IMR-90 (cell line): ENCODE results near the gene SF3B2. TPM values are rescaled to one million over a fixed set of nuclear protein-coding genes. Genes with fewer than 3 reads are reported as not detected.
A peak's percentile ranks its signal among the peaks of the same experiment; 100 is the strongest.

Experiments used
- ATAC-seq: fragments of 200-7000 bp; cut with Tn5 transposase; 2 replicates; pipeline ENCODE4 v1.9.1; 2020; ENCODE audit warnings: low read depth, mild to moderate bottlenecking, moderate library complexity
- BruUV-seq: library from RNA; stranded (reverse); fragments of 400-500 nt; replicated peaks from 2 replicates; lab custom pipeline; 2021; lab: Mats Ljungman, UMichigan
- CTCF ChIA-PET: fragments of 300-600 bp; formaldehyde crosslinking; extraction: SDS; loops from one replicate; lab custom pipeline; 2021; ENCODE audit warnings: antibody characterized with exemption; lab: Yijun Ruan, JAX
- POLR2A ChIA-PET: fragments of 300-600 bp; sonication (Branson Sonifier 250); formaldehyde crosslinking; loops from one replicate; lab custom pipeline; 2022; ENCODE audit warnings: antibody characterized with exemption; ENCODE audit not compliant: unreplicated experiment; lab: Charles Lee
- DNase-seq: peaks from one replicate; pipeline ENCODE4 v3.0.0; 2013
- H2AFZ ChIP-seq: replicated peaks from 2 replicates; pipeline ENCODE3; 2013; ENCODE audit warnings: low read length, mild to moderate bottlenecking; ENCODE audit not compliant: poor library complexity
- H2AK5ac ChIP-seq: 2 replicates; pipeline ENCODE4 v1.6.1; 2013; ENCODE audit warnings: low read depth, low read length, inconsistent platforms
- H2AK9ac ChIP-seq: replicated peaks from 2 replicates; pipeline ENCODE3; 2013; ENCODE audit warnings: mild to moderate bottlenecking, low read depth, low read length, moderate library complexity; ENCODE audit not compliant: poor library complexity
- H2BK120ac ChIP-seq: 2 replicates; pipeline ENCODE4 v1.6.1; 2013; ENCODE audit warnings: low read depth, low read length, inconsistent platforms
- H2BK15ac ChIP-seq: 3 replicates; pipeline ENCODE4 v1.6.1; 2013; ENCODE audit warnings: low read depth, low read length, inconsistent platforms
- H2BK20ac ChIP-seq: 2 replicates; pipeline ENCODE4 v1.6.1; 2013; ENCODE audit warnings: low read depth, mild to moderate bottlenecking, inconsistent platforms, low read length, moderate library complexity
- H2BK5ac ChIP-seq: 2 replicates; pipeline ENCODE4 v1.6.1; 2013; ENCODE audit warnings: mild to moderate bottlenecking, low read depth, low read length, inconsistent platforms; ENCODE audit not compliant: poor library complexity, severe bottlenecking
- H3K14ac ChIP-seq: replicated peaks from 2 replicates; pipeline ENCODE4 v1.6.1; 2013; ENCODE audit warnings: low read depth, low read length, inconsistent platforms
- H3K18ac ChIP-seq: 2 replicates; pipeline ENCODE4 v1.6.1; 2013; ENCODE audit warnings: low read depth, low read length, control low read depth
- H3K23ac ChIP-seq: 2 replicates; pipeline ENCODE4 v1.6.1; 2013; ENCODE audit warnings: low read depth, low read length, inconsistent platforms
- H3K27ac ChIP-seq: 2 replicates; pipeline ENCODE4 v1.5.1; 2013; ENCODE audit warnings: mild to moderate bottlenecking, control low read depth, low read length; ENCODE audit not compliant: insufficient read depth
- H3K27me3 ChIP-seq: 2 replicates; pipeline ENCODE4 v1.6.1; 2013; ENCODE audit warnings: low read length; ENCODE audit not compliant: control insufficient read depth, insufficient read depth
- H3K36me3 ChIP-seq: 2 replicates; pipeline ENCODE4 v1.6.1; 2013; ENCODE audit warnings: low read length, mixed read lengths; ENCODE audit not compliant: control insufficient read depth, insufficient read depth
- H3K4ac ChIP-seq: 2 replicates; pipeline ENCODE4 v1.6.1; 2013; ENCODE audit warnings: low read depth, low read length, inconsistent platforms
- H3K4me1 ChIP-seq: 2 replicates; pipeline ENCODE4 v1.6.1; 2013; ENCODE audit warnings: low read length, mixed read lengths; ENCODE audit not compliant: control insufficient read depth, insufficient read depth
- H3K4me2 ChIP-seq: 2 replicates; pipeline ENCODE4 v1.6.1; 2013; ENCODE audit warnings: low read depth, mild to moderate bottlenecking, control low read depth, low read length, moderate library complexity
- H3K4me3 ChIP-seq: 2 replicates; pipeline ENCODE4 v1.5.1; 2013; ENCODE audit warnings: low read depth, mild to moderate bottlenecking, control low read depth, low read length, moderate library complexity; ENCODE audit not compliant: insufficient read depth
- H3K56ac ChIP-seq: 2 replicates; pipeline ENCODE4 v1.6.1; 2013; ENCODE audit warnings: low read length, inconsistent platforms; ENCODE audit not compliant: insufficient read depth; ENCODE audit errors: extremely low read depth
- H3K79me1 ChIP-seq, 2 experiments: 2 replicates each; pipeline ENCODE4 v1.6.1; 2013; ENCODE audit warnings: low read length in 2 of 2, inconsistent platforms in 1 of 2, low read depth in 1 of 2
- H3K9ac ChIP-seq: 2 replicates; pipeline ENCODE4 v1.6.1; 2013; ENCODE audit warnings: low read depth, low read length, control low read depth
- H3K9me1 ChIP-seq: 2 replicates; pipeline ENCODE4 v1.6.1; 2013; ENCODE audit warnings: low read length, inconsistent platforms; ENCODE audit not compliant: insufficient read depth
- H3K9me3 ChIP-seq: 2 replicates; pipeline ENCODE4 v1.6.1; 2013; ENCODE audit warnings: low read length; ENCODE audit not compliant: control insufficient read depth, insufficient read depth
- H4K20me1 ChIP-seq: 2 replicates; pipeline ENCODE4 v1.6.1; 2013; ENCODE audit warnings: low read length, inconsistent platforms; ENCODE audit not compliant: insufficient read depth
- H4K5ac ChIP-seq: 2 replicates; pipeline ENCODE4 v1.6.1; 2013; ENCODE audit warnings: mild to moderate bottlenecking, low read depth, low read length, control low read depth
- H4K8ac ChIP-seq, 2 experiments: 2 replicates each; pipeline ENCODE4 v1.6.1; 2013; ENCODE audit warnings: low read depth in 2 of 2, low read length in 2 of 2, control low read depth in 1 of 2, inconsistent platforms in 1 of 2
- H4K91ac ChIP-seq: 2 replicates; pipeline ENCODE4 v1.6.1; 2013; ENCODE audit warnings: low read depth, low read length, inconsistent platforms; ENCODE audit not compliant: insufficient read depth
- BHLHE40 ChIP-seq: fragments of 150-350 bp; IDR thresholded peaks from 2 replicates; pipeline ENCODE4 v1.6.1; 2016; ENCODE audit warnings: mild to moderate bottlenecking, low read depth, low read length
- CEBPB ChIP-seq: IDR thresholded peaks from 2 replicates; pipeline ENCODE4 v1.6.1; 2012; ENCODE audit warnings: low read depth, low read length, improper control_type of control experiment
- CHD1 ChIP-seq: IDR thresholded peaks from 2 replicates; pipeline ENCODE4 v1.6.1; 2012; ENCODE audit warnings: low read depth, low read length, improper control_type of control experiment
- FOS ChIP-seq: fragments of 150-350 bp; IDR thresholded peaks from 2 replicates; pipeline ENCODE4 v1.6.1; 2016; ENCODE audit warnings: low read depth, low read length
- MAFK ChIP-seq: IDR thresholded peaks from 2 replicates; pipeline ENCODE4 v1.6.1; 2012; ENCODE audit warnings: low read depth, low read length, improper control_type of control experiment
- MXI1 ChIP-seq: IDR thresholded peaks from 2 replicates; pipeline ENCODE4 v1.6.1; 2012; ENCODE audit warnings: low read depth, mild to moderate bottlenecking, low read length, moderate library complexity, borderline replicate concordance
- NFE2L2 ChIP-seq: fragments of 150-350 bp; IDR thresholded peaks from 2 replicates; pipeline ENCODE4 v1.6.1; 2016; ENCODE audit warnings: low read depth, mild to moderate bottlenecking, low read length
- POLR2A ChIP-seq: IDR thresholded peaks from 2 replicates; pipeline ENCODE4 v1.6.1; 2012; ENCODE audit warnings: mild to moderate bottlenecking, low read depth, low read length
- RAD21 ChIP-seq: IDR thresholded peaks from 2 replicates; pipeline ENCODE4 v1.6.1; 2012; ENCODE audit warnings: low read length, improper control_type of control experiment
- RCOR1 ChIP-seq: IDR thresholded peaks from 2 replicates; pipeline ENCODE4 v1.6.1; 2012; ENCODE audit warnings: mild to moderate bottlenecking, low read length, improper control_type of control experiment; ENCODE audit not compliant: insufficient replicate concordance
- RFX5 ChIP-seq: IDR thresholded peaks from 2 replicates; pipeline ENCODE4 v1.8.0; 2012; ENCODE audit warnings: low read depth, mild to moderate bottlenecking, low read length, moderate library complexity
- SMC3 ChIP-seq: fragments of 150-350 bp; IDR thresholded peaks from 2 replicates; pipeline ENCODE4 v1.6.1; 2016; ENCODE audit warnings: low read depth, mild to moderate bottlenecking, antibody characterized with exemption, low read length, moderate library complexity
- WGBS, 2 experiments: methylation state at CpG; one replicate each; pipeline versions ENCODE4 v1.1.5 to v1.1.7; 2013; ENCODE audit warnings: missing lambda C conversion rate in 2 of 2; ENCODE audit not compliant: insufficient read length in 1 of 2; ENCODE audit errors: extremely low coverage in 2 of 2; 5-methylcytosine and 5-hydroxymethylcytosine counted together
- dilution Hi-C: fragments of 300-500 bp; cut with HindIII; formaldehyde crosslinking; loops from one replicate; pipeline ENCODE4 v1.14.3; 2018; ENCODE audit warnings: low sequenced_read_pairs; ENCODE audit not compliant: unreplicated experiment
- in situ Hi-C: fragments of 300-500 bp; cut with MboI; formaldehyde crosslinking; loops from 3 replicates; pipeline ENCODE4 v1.14.3; 2019; ENCODE audit warnings: low sequenced_read_pairs, inconsistent platforms, mixed read lengths
- intact Hi-C: fragments of 100-400 bp; cut with micrococcal nuclease; formaldehyde crosslinking; loops from 2 replicates; pipeline ENCODE4 v1.10.0; 2022
- polyA plus RNA-seq, 3 experiments: library from polyadenylated mRNA; depleted of rRNA; stranded (reverse); fragments of >200 nt; gene quantifications; 2 replicates each; pipeline ENCODE4 v1.2.3, GENCODE V29; 2012; ENCODE audit warnings: low replicate concordance in 1 of 3
- total RNA-seq: library from RNA; depleted of rRNA; stranded (reverse); fragments of >200 nt; gene quantifications from 2 replicates; pipeline ENCODE4 v1.2.3, GENCODE V29; 2012
- TF ChIP-seq, protein P1 (sequence below): fragments of 150-350 bp; IDR thresholded peaks from 2 replicates; pipeline ENCODE4 v1.6.1; 2016; ENCODE audit warnings: low read depth, mild to moderate bottlenecking, low read length, moderate library complexity, borderline replicate concordance
- TF ChIP-seq, protein P2 (sequence below): conservative IDR thresholded peaks from 2 replicates; pipeline ENCODE4 v1.5.1; 2012; ENCODE audit warnings: mild to moderate bottlenecking, low read depth, low read length, improper control_type of control experiment
- TF ChIP-seq, protein P3 (sequence below): fragments of 150-350 bp; IDR thresholded peaks from 2 replicates; pipeline ENCODE4 v1.6.1; 2017; ENCODE audit warnings: mild to moderate bottlenecking, antibody characterized with exemption, low read length, low read depth

Gene SF3B2
- total and polyA plus RNA-seq, 2 of the 4 experiments (the other 2 are of a cell fraction), result 120 to 122 TPM

DNA sequence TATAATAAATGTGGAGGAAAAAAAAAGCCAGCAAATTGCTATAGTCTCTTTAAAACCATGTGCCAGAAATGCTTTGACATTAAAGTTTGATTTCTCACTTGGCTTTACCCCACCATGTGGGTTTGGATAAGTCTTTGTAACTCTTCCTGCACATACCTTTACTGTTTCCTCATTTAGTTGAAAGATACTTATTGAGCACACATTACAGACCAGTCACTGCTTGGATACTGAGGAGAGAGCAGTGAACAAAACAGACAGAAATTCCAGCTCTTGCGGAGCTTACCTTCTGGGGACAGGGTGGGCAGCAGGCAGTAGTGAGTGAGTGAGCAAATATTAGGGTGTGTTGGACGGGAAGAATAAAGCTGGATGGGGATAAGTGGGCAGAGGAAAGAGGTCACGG, 31.6 kb downstream of the SF3B2 start:
- H2BK120ac ChIP-seq, result no peak overlapping the region
- BruUV-seq, result no TSS peak
- H3K36me3 ChIP-seq, result no peaks in the 10 kb centered on the region
- no peaks in the 10 kb centered on the region for H3K9me3 ChIP-seq
- H4K91ac ChIP-seq, result no peak overlapping the region
- ChIA-PET CTCF (no interaction called here), POLR2A (interaction anchor here (0.6 kb wide), 1 partner anchor 58 kb away, joined by 9 read pairs; no protein-coding TSS in a partner anchor)
- no peak overlapping the region; the same call in 1 of the 2 replicates for H2AK5ac ChIP-seq
- no peak overlapping the region for H2BK15ac ChIP-seq
- H3K79me1 ChIP-seq, result peaks cover 28 to 81% of the 10 kb centered on the region in 2 experiments
- H3K4me1 ChIP-seq, result peaks cover 21% of the 10 kb centered on the region
- no peak; the same call in 1 of the 2 replicates for ATAC-seq
- TF ChIP-seq, protein P1, sequence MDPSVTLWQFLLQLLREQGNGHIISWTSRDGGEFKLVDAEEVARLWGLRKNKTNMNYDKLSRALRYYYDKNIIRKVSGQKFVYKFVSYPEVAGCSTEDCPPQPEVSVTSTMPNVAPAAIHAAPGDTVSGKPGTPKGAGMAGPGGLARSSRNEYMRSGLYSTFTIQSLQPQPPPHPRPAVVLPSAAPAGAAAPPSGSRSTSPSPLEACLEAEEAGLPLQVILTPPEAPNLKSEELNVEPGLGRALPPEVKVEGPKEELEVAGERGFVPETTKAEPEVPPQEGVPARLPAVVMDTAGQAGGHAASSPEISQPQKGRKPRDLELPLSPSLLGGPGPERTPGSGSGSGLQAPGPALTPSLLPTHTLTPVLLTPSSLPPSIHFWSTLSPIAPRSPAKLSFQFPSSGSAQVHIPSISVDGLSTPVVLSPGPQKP, result no peak
- TF ChIP-seq CEBPB, result no peak
- TF ChIP-seq RCOR1, result no peak
- TF ChIP-seq FOS, result no peak
- TF ChIP-seq, protein P2, sequence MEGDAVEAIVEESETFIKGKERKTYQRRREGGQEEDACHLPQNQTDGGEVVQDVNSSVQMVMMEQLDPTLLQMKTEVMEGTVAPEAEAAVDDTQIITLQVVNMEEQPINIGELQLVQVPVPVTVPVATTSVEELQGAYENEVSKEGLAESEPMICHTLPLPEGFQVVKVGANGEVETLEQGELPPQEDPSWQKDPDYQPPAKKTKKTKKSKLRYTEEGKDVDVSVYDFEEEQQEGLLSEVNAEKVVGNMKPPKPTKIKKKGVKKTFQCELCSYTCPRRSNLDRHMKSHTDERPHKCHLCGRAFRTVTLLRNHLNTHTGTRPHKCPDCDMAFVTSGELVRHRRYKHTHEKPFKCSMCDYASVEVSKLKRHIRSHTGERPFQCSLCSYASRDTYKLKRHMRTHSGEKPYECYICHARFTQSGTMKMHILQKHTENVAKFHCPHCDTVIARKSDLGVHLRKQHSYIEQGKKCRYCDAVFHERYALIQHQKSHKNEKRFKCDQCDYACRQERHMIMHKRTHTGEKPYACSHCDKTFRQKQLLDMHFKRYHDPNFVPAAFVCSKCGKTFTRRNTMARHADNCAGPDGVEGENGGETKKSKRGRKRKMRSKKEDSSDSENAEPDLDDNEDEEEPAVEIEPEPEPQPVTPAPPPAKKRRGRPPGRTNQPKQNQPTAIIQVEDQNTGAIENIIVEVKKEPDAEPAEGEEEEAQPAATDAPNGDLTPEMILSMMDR, result no peak
- TF ChIP-seq MXI1, result no peak
- TF ChIP-seq NFE2L2, result no peak
- TF ChIP-seq RAD21, result no peak
- TF ChIP-seq BHLHE40, result no peak
- TF ChIP-seq MAFK, result no peak
- TF ChIP-seq, protein P3, sequence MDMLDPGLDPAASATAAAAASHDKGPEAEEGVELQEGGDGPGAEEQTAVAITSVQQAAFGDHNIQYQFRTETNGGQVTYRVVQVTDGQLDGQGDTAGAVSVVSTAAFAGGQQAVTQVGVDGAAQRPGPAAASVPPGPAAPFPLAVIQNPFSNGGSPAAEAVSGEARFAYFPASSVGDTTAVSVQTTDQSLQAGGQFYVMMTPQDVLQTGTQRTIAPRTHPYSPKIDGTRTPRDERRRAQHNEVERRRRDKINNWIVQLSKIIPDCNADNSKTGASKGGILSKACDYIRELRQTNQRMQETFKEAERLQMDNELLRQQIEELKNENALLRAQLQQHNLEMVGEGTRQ, result no peak
- no peak for TF ChIP-seq CHD1
- no peak for TF ChIP-seq SMC3
- no peak for TF ChIP-seq POLR2A
- TF ChIP-seq RFX5, result no peak
- H3K4ac ChIP-seq, result 0 out of 2 replicates have a peak overlapping the region, but pooled peaks have one; percentile 42
- no peak overlapping the region for H2BK20ac ChIP-seq
- no peaks in the 10 kb centered on the region for H3K27me3 ChIP-seq
- H3K4me3 ChIP-seq, result no peak overlapping the region
- peak overlapping the region; percentile 40; the same call in 1 of the 2 replicates for H3K14ac ChIP-seq
- H4K20me1 ChIP-seq, result peaks cover 71% of the 10 kb centered on the region
- no peak overlapping the region for H3K56ac ChIP-seq
- H4K5ac ChIP-seq, result no peak overlapping the region
- in situ Hi-C loops (no loop called here), intact Hi-C loops (loop anchor here (5.0 to 10.0 kb wide), 2 partner anchors 34 to 121 kb away; no protein-coding TSS in a partner anchor), dilution Hi-C loops (no loop called here)
- no peak for DNase-seq
- peaks cover 14% of the 10 kb centered on the region for H3K9me1 ChIP-seq
- H3K27ac ChIP-seq, result no peak overlapping the region
- no peak overlapping the region for H3K18ac ChIP-seq
- no peak overlapping the region for H3K4me2 ChIP-seq
- H2AFZ ChIP-seq, result no peak overlapping the region
- no peak overlapping the region for H3K23ac ChIP-seq
- H2AK9ac ChIP-seq, result no peak overlapping the region
- no peak overlapping the region for H2BK5ac ChIP-seq
- 92% methylated on average over 2 of the region's 3 CpGs; no CpG with 5 or more reads in 1 of the 2 experiments for WGBS, 2 experiments
- H3K9ac ChIP-seq, result no peak overlapping the region
- H4K8ac ChIP-seq, result no peak overlapping the region
